Thyroid gland (tissue), 4 donors: ENCODE results near the gene SPINK9.

Experiments
- CTCF ChIP-seq, 6 experiments: fragments of 200-600 bp in 3 of 6; fragments of 450-650 bp in 3 of 6; sonication (generic) in 3 of 6; IDR thresholded peaks; one replicate each; pipeline ENCODE4 v1.5.1; 2016 to 2019; ENCODE audit warnings: antibody characterized with exemption in 6 of 6, mild to moderate bottlenecking in 2 of 6, inconsistent platforms in 1 of 6, moderate library complexity in 1 of 6
- POLR2A ChIP-seq, 2 donors: fragments of 450-650 bp; IDR thresholded peaks; one replicate each; pipeline ENCODE4 v1.6.1; 2017; ENCODE audit warnings: antibody characterized with exemption in 2 of 2, mild to moderate bottlenecking in 2 of 2, moderate library complexity in 1 of 2

GRCh38 chr5:148347706-148348105 lies 12.3 kb downstream of the SPINK9 start:
- TF ChIP-seq CTCF (IDR thresholded peaks at IDR 0.05) (no peak), POLR2A (IDR thresholded peaks at IDR 0.05) (no peak)
